H7 (cell line): ENCODE measurements around the gene SIGLECL1. TPM values are rescaled to one million over a fixed set of nuclear protein-coding genes. Genes with fewer than 3 reads are reported as not detected.
A peak's percentile ranks its signal among the peaks of the same experiment; 100 is the strongest.
"Not testable (repeated sequence)": the region's sequence is repeated elsewhere in the genome, so short reads cannot be mapped to it uniquely, and the experiment has no call there.

Source experiments
- DNase-seq: peaks from one replicate; pipeline ENCODE4 v3.0.0; 2012
- H3K27me3 ChIP-seq: 2 replicates; pipeline ENCODE4 v1.6.0; 2011; ENCODE audit warnings: mild to moderate bottlenecking, low read length; ENCODE audit not compliant: control insufficient read depth, insufficient read depth
- H3K36me3 ChIP-seq: replicated peaks from 2 replicates; pipeline ENCODE4 v1.5.1; 2011; ENCODE audit warnings: low read length; ENCODE audit not compliant: control insufficient read depth, insufficient read depth
- H3K4me3 ChIP-seq: 2 replicates; pipeline ENCODE4 v1.5.1; 2011; ENCODE audit warnings: low read depth, mild to moderate bottlenecking, control low read depth, low read length, moderate library complexity; ENCODE audit not compliant: insufficient read depth
- total RNA-seq: library from RNA; depleted of rRNA; stranded (reverse); fragments of >200 nt; shearing (Covaris generic); gene quantifications from 2 replicates; pipeline ENCODE4 v1.2.3, GENCODE V29; 2014; rRNA removed

Gene SIGLECL1
- not detected in 2 replicates for total RNA-seq

GRCh38 chr19:51250786-51251467 is at the start of gene SIGLECL1:
Gene SIGLECL1 (plus strand): TSS chr19:51251080. CDS start chr19:51264073, 12,993 bp downstream.
- no peaks in the 10 kb centered on the region for H3K36me3 ChIP-seq
- peak; percentile 44 for DNase-seq
- H3K4me3 ChIP-seq = no peak within 1 kb of the TSS
- no peaks in the 10 kb centered on the region for H3K27me3 ChIP-seq

GRCh38 chr19:51201712-51202111 is 49.2 kb upstream of the SIGLECL1 start:
- no peaks in the 10 kb centered on the region for H3K27me3 ChIP-seq
- no peak overlapping the region for H3K4me3 ChIP-seq
- DNase-seq = no peak
- H3K36me3 ChIP-seq = no peaks in the 10 kb centered on the region

- no peaks in the 10 kb centered on the region for H3K36me3 ChIP-seq
- peak; percentile 1 for DNase-seq
- H3K27me3 ChIP-seq = no peaks in the 10 kb centered on the region
- H3K4me3 ChIP-seq = no peak overlapping the region
These were observed 47.0 kb upstream of the SIGLECL1 start for GRCh38 chr19:51203916-51204315.

GRCh38 chr19:51204321-51204720 is 46.6 kb upstream of the SIGLECL1 start:
- Histone ChIP-seq H3K4me3 (no peak overlapping the region), H3K27me3 (no peaks in the 10 kb centered on the region), H3K36me3 (no peaks in the 10 kb centered on the region)
- DNase-seq = peak; percentile 1

GRCh38 chr19:51207747-51208146 is 43.1 kb upstream of the SIGLECL1 start:
- no peaks in the 10 kb centered on the region for H3K27me3 ChIP-seq
- DNase-seq = no peak
- H3K36me3 ChIP-seq = no peaks in the 10 kb centered on the region
- no peak overlapping the region for H3K4me3 ChIP-seq

- DNase-seq = no peak
- Histone ChIP-seq H3K27me3 (no peaks in the 10 kb centered on the region), H3K4me3 (no peak overlapping the region), H3K36me3 (no peaks in the 10 kb centered on the region)
These were observed 40.6 kb upstream of the SIGLECL1 start for GRCh38 chr19:51210191-51210784.

GRCh38 chr19:51210874-51211361 is 40.0 kb upstream of the SIGLECL1 start:
- not testable (repeated sequence) for DNase-seq, H3K4me3 ChIP-seq, H3K27me3 ChIP-seq, H3K36me3 ChIP-seq

GRCh38 chr19:51211833-51212232 is 39.0 kb upstream of the SIGLECL1 start:
- DNase-seq = no peak
- H3K4me3 ChIP-seq = no peak overlapping the region
- H3K36me3 ChIP-seq = no peaks in the 10 kb centered on the region
- no peaks in the 10 kb centered on the region for H3K27me3 ChIP-seq

- Histone ChIP-seq H3K36me3 (no peaks in the 10 kb centered on the region), H3K27me3 (no peaks in the 10 kb centered on the region), H3K4me3 (no peak overlapping the region)
- no peak for DNase-seq
These were observed 31.6 kb upstream of the SIGLECL1 start for GRCh38 chr19:51219307-51219706.

- Histone ChIP-seq H3K4me3 (no peak overlapping the region), H3K36me3 (no peaks in the 10 kb centered on the region), H3K27me3 (no peaks in the 10 kb centered on the region)
- no peak for DNase-seq
These were observed 30.9 kb upstream of the SIGLECL1 start for GRCh38 chr19:51219971-51220370.

- no peak for DNase-seq
- no peak overlapping the region for H3K4me3 ChIP-seq
- H3K27me3 ChIP-seq = no peaks in the 10 kb centered on the region
- no peaks in the 10 kb centered on the region for H3K36me3 ChIP-seq
These were observed 29.9 kb upstream of the SIGLECL1 start for GRCh38 chr19:51220996-51221395.

GRCh38 chr19:51224163-51224641 is 26.7 kb upstream of the SIGLECL1 start:
- H3K27me3 ChIP-seq = no peaks in the 10 kb centered on the region
- no peaks in the 10 kb centered on the region for H3K36me3 ChIP-seq
- no peak for DNase-seq
- H3K4me3 ChIP-seq = no peak overlapping the region

GRCh38 chr19:51224898-51225393 is 25.9 kb upstream of the SIGLECL1 start, which contains the start of gene CD33:
Gene CD33 (plus strand): TSS chr19:51225080. CDS start chr19:51225119, 39 bp downstream.
- H3K36me3 ChIP-seq, H3K4me3 ChIP-seq, DNase-seq, H3K27me3 ChIP-seq: not testable (repeated sequence)

- Histone ChIP-seq H3K36me3 (no peaks in the 10 kb centered on the region), H3K4me3 (no peak overlapping the region), H3K27me3 (no peaks in the 10 kb centered on the region)
- no peak for DNase-seq
These were observed 24.8 kb upstream of the SIGLECL1 start for GRCh38 chr19:51226067-51226466.

- no peaks in the 10 kb centered on the region for H3K27me3 ChIP-seq
- DNase-seq = no peak
- H3K36me3 ChIP-seq = no peaks in the 10 kb centered on the region
- no peak overlapping the region for H3K4me3 ChIP-seq
These were observed 23.6 kb upstream of the SIGLECL1 start for GRCh38 chr19:51227326-51227725.
